ENCODE results near the gene NFE2. TPM values are rescaled to one million over a fixed set of nuclear protein-coding genes. Genes with fewer than 3 reads are reported as not detected.
"Not testable (repeated sequence)": the region's sequence is repeated elsewhere in the genome, so short reads cannot be mapped to it uniquely, and the experiment has no call there.

The NFE2 gene
- total and polyA plus RNA-seq, 2 of the 8 experiments (the other 6 are each of a cell fraction or from before 2014, with no cell fraction given): 2.0 to 6.1 TPM

DNA sequence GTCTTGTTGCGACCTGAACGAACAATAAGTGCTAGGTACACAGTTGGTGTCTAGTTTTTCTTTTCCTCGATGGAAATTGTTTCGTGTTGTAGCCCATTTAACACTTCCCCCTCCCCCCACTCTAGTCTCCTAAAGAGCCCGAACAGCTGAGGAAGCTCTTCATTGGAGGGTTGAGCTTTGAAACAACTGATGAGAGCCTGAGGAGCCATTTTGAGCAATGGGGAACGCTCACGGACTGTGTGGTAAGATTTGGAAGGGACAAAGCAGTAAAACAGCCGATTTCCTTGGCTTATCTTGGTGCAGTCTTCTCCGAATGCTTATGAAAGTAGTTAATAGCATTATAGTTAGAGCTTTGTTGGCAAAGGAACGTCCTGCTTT lies 19.6 kb downstream of the NFE2 start:
- peak overlapping the region; percentile 100 for H4K91ac ChIP-seq (replicated peaks; ENCODE audit: insufficient read length, low read length)
- H3K79me2 ChIP-seq (ENCODE audit: control insufficient read depth in 1 of 2, insufficient read depth in 2 of 2, low read length in 2 of 2): peaks cover 15 to 70% of the 10 kb centered on the region in 2 experiments
- not testable (repeated sequence) for H3K27me3 ChIP-seq (replicated peaks in 1 of 4; ENCODE audit: control insufficient read depth in 3 of 4, extremely low read depth in 1 of 4, insufficient read depth in 3 of 4, low read length in 3 of 4); H3K23ac ChIP-seq (ENCODE audit: insufficient read length); H2AFZ ChIP-seq (ENCODE audit: low read length); H3K14ac ChIP-seq (ENCODE audit: insufficient read length); H3K9me3 ChIP-seq (ENCODE audit: insufficient read depth in 2 of 2, low read depth in 1 of 2, low read length in 1 of 2); FAIRE-seq; H2BK20ac ChIP-seq (ENCODE audit: low read length); H2BK15ac ChIP-seq (ENCODE audit: low read length); H3K79me1 ChIP-seq (ENCODE audit: low read depth, low read length); DNase-seq (ENCODE audit: low read depth in 1 of 2, low spot score in 2 of 2)
- peak overlapping the region; percentile 99 for H3K4ac ChIP-seq (replicated peaks; ENCODE audit: insufficient read length, low read depth, low read length)
- peak overlapping the region; percentile 51; the same call in 1 of the 2 replicates for H2BK12ac ChIP-seq (ENCODE audit: low read depth, low read length)
- peak overlapping the region; percentile 97 for H3K18ac ChIP-seq (ENCODE audit: extremely low read depth, low read length)
- H2BK5ac ChIP-seq (ENCODE audit: low read depth, low read length): peak overlapping the region; percentile 99
- POLR2A ChIA-PET (ENCODE audit: partially characterized antibody): interaction anchor here (0.7 to 44.8 kb wide), 32 partner anchors 9 to 151 kb away, joined by 3 to 1006 read pairs (median 11); partner anchors contain the start of genes COPZ1, ITGA5 and NFE2
- H3K56ac ChIP-seq (replicated peaks; ENCODE audit: insufficient read length, low read depth, low read length): peak overlapping the region; percentile 85
- H4K5ac ChIP-seq (ENCODE audit: insufficient read length, low read depth, low read length): peak overlapping the region; percentile 98
- H3K4me3 ChIP-seq (ENCODE audit: extremely low read depth in 1 of 4, insufficient read depth in 2 of 4, low read depth in 3 of 4, low read length in 4 of 4): peak overlapping the region; percentile 70 to 99 (median 90)
- H2AK5ac ChIP-seq (ENCODE audit: low read depth, low read length): peak overlapping the region; percentile 99
- CTCF ChIA-PET (ENCODE audit: partially characterized antibody): interaction anchor here (0.5 to 12.3 kb wide), 6 partner anchors 12 to 87 kb away, joined by 3 to 90 read pairs (median 4); no protein-coding TSS in a partner anchor
- 0 out of 2 replicates have a peak, but pooled peaks have one; percentile 47 for TF ChIP-seq YY1 (IDR thresholded peaks at IDR 0.05; ENCODE audit: low read depth, low read length)
- 0 out of 2 replicates have a peak, but pooled peaks have one; percentile 12 for TF ChIP-seq SP4 (IDR thresholded peaks at IDR 0.05; ENCODE audit: low read length)
- TF ChIP-seq POLR2A (IDR thresholded peaks at IDR 0.05; ENCODE audit: control extremely low read depth in 1 of 2, low read depth in 2 of 2, low read length in 2 of 2): peak in 1 of 2 experiments; percentile 48; a peak in 2 of 3 replicates
- peak; percentile 47 for TF ChIP-seq SIRT6 (IDR thresholded peaks at IDR 0.05; ENCODE audit: low read length)
- peaks cover 13% of the 10 kb centered on the region for H3K23me2 ChIP-seq (ENCODE audit: low read depth, low read length)
- 1% methylated on average over 10 of the region's 10 CpGs; no CpG with 5 or more reads in 1 of the 2 experiments for WGBS, 2 experiments (ENCODE audit: extremely low coverage in 1 of 2, insufficient coverage in 1 of 2, insufficient read length in 1 of 2, insufficient replicate concordance in 2 of 2, low coverage in 1 of 2, low lambda C conversion rate in 2 of 2, missing lambda C conversion rate in 1 of 2)
- peak overlapping the region; percentile 99; the same call in 1 of the 2 replicates for H4K8ac ChIP-seq (ENCODE audit: extremely low read depth, insufficient read depth, low read length)
- H3K27ac ChIP-seq (ENCODE audit: low read depth, low read length): peak overlapping the region; percentile 99
- peaks cover 0 to 12% (median 8%) of the 10 kb centered on the region in 4 experiments; a peak in 5 of 7 replicates for H3K4me1 ChIP-seq (replicated peaks in 1 of 4; ENCODE audit: control insufficient read depth in 3 of 4, insufficient read depth in 4 of 4, low read length in 3 of 4)
- peaks cover 34 to 65% (median 46%) of the 10 kb centered on the region in 4 experiments for H3K36me3 ChIP-seq (ENCODE audit: control insufficient read depth in 2 of 4, insufficient read depth in 4 of 4, low read length in 3 of 4)
- H3K9ac ChIP-seq (replicated peaks in 1 of 4; ENCODE audit: extremely low read depth in 1 of 4, low read depth in 3 of 4, low read length in 3 of 4): peak overlapping the region; percentile 97 to 100 (median 100)
- H2BK120ac ChIP-seq (replicated peaks; ENCODE audit: low read depth, low read length): peak overlapping the region; percentile 3
- H3K4me2 ChIP-seq (ENCODE audit: insufficient read depth in 1 of 2, low read depth in 2 of 2, low read length in 2 of 2): peak overlapping the region; percentile 62 to 67
- H4K20me1 ChIP-seq (replicated peaks in 1 of 2; ENCODE audit: control insufficient read depth in 1 of 2, insufficient read depth in 2 of 2, low read length in 2 of 2): peaks cover 20 to 26% of the 10 kb centered on the region in 2 experiments

Measured in H1 (cell line).